ENCODE results near the gene QRFPR. TPM values are rescaled to one million over a fixed set of nuclear protein-coding genes. Genes with fewer than 3 reads are reported as not detected.

Gene QRFPR
- total RNA-seq, 1 donor from 2014 or later: not detected

GRCh38 chr4:121340247-121340646 lies 40.6 kb downstream of the QRFPR start:
- TF ChIP-seq CTCF (IDR thresholded peaks at IDR 0.05; ENCODE audit: unreplicated experiment): no peak
- no peaks in the 10 kb centered on the region for H3K9me3 Mint-ChIP-seq (ENCODE audit: low read depth)
- DNase-seq (ENCODE audit: low spot score, unreplicated experiment): no peak
- no peaks in the 10 kb centered on the region for H3K36me3 Mint-ChIP-seq (ENCODE audit: insufficient read depth)
- H3K27ac Mint-ChIP-seq: no peak overlapping the region
- H3K27me3 Mint-ChIP-seq: no peaks in the 10 kb centered on the region
- H3K4me1 Mint-ChIP-seq (ENCODE audit: low read depth): peaks cover 2% of the 10 kb centered on the region
- H3K4me3 Mint-ChIP-seq (ENCODE audit: low read depth): no peak overlapping the region

DNA sequence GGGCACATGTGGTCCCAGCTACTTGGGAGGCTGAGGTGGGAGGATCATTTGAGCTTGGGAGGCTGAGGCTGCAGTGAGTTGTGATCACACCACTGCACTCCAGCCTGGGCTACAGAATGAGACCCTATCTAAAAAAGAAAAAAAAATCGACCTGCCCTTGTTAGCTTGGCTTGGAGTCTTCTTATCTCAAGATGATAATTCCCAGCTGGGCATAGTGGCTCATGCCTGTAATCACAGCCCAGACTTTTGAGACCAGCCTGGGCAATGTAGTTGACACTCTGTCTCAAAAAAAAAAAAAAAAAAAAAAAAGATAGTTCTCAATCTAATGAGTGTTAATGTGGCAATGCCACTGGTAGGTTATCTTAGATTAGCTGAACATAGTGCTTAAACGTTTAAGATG lies 41.0 kb downstream of the QRFPR start:
- Mint-ChIP-seq H3K4me1 (ENCODE audit: low read depth) (peaks cover 2% of the 10 kb centered on the region), H3K4me3 (ENCODE audit: low read depth) (no peak overlapping the region), H3K9me3 (ENCODE audit: low read depth) (no peaks in the 10 kb centered on the region), H3K27ac (no peak overlapping the region), H3K36me3 (ENCODE audit: insufficient read depth) (no peaks in the 10 kb centered on the region), H3K27me3 (no peaks in the 10 kb centered on the region)
- DNase-seq (ENCODE audit: low spot score, unreplicated experiment): no peak
- no peak for TF ChIP-seq CTCF (IDR thresholded peaks at IDR 0.05; ENCODE audit: unreplicated experiment)

DNA sequence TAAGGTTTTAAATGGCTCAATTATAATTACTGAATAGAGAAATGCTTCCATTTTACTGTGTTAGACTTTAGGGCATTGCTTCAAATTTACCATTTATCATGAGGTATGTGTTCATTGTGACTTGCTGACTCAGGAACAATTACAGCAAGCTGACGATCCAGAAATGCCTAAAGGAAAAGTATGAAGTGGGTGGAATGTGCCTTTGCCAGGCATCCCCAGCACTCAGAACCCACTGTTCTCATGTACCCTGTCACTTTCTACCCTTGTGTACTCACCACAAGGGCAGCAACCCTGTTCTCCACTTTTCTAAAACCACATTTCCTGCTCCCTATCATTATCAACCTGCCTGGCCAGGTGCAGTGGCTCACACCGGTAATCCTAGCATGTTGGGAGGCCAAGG lies 41.5 kb downstream of the QRFPR start:
- no peaks in the 10 kb centered on the region for H3K27me3 Mint-ChIP-seq
- H3K4me3 Mint-ChIP-seq (ENCODE audit: low read depth): no peak overlapping the region
- peaks cover 1% of the 10 kb centered on the region for H3K4me1 Mint-ChIP-seq (ENCODE audit: low read depth)
- H3K36me3 Mint-ChIP-seq (ENCODE audit: insufficient read depth): no peaks in the 10 kb centered on the region
- H3K9me3 Mint-ChIP-seq (ENCODE audit: low read depth): no peaks in the 10 kb centered on the region
- TF ChIP-seq CTCF (IDR thresholded peaks at IDR 0.05; ENCODE audit: unreplicated experiment): no peak
- H3K27ac Mint-ChIP-seq: no peak overlapping the region
- DNase-seq (ENCODE audit: low spot score, unreplicated experiment): no peak

- H3K36me3 Mint-ChIP-seq (ENCODE audit: insufficient read depth): no peaks in the 10 kb centered on the region
- H3K27me3 Mint-ChIP-seq: no peaks in the 10 kb centered on the region
- no peaks in the 10 kb centered on the region for H3K9me3 Mint-ChIP-seq (ENCODE audit: low read depth)
- no peak for TF ChIP-seq CTCF (IDR thresholded peaks at IDR 0.05; ENCODE audit: unreplicated experiment)
- no peak for DNase-seq (ENCODE audit: low spot score, unreplicated experiment)
- H3K27ac Mint-ChIP-seq: no peak overlapping the region
- no peaks in the 10 kb centered on the region for H3K4me1 Mint-ChIP-seq (ENCODE audit: low read depth)
- H3K4me3 Mint-ChIP-seq (ENCODE audit: low read depth): no peak overlapping the region
These were observed 42.3 kb downstream of the QRFPR start for GRCh38 chr4:121338518-121338917.

- H3K36me3 Mint-ChIP-seq (ENCODE audit: insufficient read depth): no peaks in the 10 kb centered on the region
- DNase-seq (ENCODE audit: low spot score, unreplicated experiment): no peak
- H3K27me3 Mint-ChIP-seq: no peaks in the 10 kb centered on the region
- no peaks in the 10 kb centered on the region for H3K9me3 Mint-ChIP-seq (ENCODE audit: low read depth)
- no peak for TF ChIP-seq CTCF (IDR thresholded peaks at IDR 0.05; ENCODE audit: unreplicated experiment)
- H3K4me1 Mint-ChIP-seq (ENCODE audit: low read depth): no peaks in the 10 kb centered on the region
- no peak overlapping the region for H3K27ac Mint-ChIP-seq
- no peak overlapping the region for H3K4me3 Mint-ChIP-seq (ENCODE audit: low read depth)
These were observed 44.1 kb downstream of the QRFPR start for GRCh38 chr4:121336706-121337105.
